Uterus (tissue), 2 donors: ENCODE results near the gene CCNY.

Experiments
- POLR2A ChIP-seq, 2 donors: fragments of 450-650 bp; IDR thresholded peaks; one replicate each; pipeline ENCODE4 v1.6.1; 2016; ENCODE audit warnings: antibody characterized with exemption in 2 of 2, mild to moderate bottlenecking in 1 of 2, moderate library complexity in 1 of 2
- TF ChIP-seq, protein P1 (sequence below), 4 experiments: fragments of 200-600 bp in 2 of 4; fragments of 450-650 bp in 2 of 4; sonication (generic) in 2 of 4; IDR thresholded peaks; one replicate each; pipeline ENCODE4 v1.5.1; 2016 to 2019; ENCODE audit warnings: antibody characterized with exemption in 4 of 4, mild to moderate bottlenecking in 2 of 4, moderate library complexity in 1 of 4

DNA sequence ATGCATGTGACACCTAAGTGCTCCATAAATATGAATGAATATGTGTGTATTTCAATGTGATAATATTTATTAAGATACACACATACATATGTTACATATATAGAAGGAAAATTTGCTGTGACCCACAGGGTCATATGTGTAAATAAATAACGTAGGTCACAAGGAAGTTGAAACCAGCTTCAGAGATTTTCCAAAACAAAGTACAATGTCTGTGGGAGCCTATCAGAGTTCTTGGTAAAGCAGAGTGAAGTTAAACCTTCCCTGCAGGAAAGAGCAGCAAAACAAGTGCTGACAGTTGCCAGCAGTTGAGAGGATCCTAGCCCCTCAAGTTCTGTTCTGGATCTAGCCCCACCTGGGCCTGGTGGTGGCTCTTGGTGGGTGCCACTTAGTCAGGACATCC is 91.2 kb downstream of the CCNY start:
- no peak for TF ChIP-seq POLR2A (IDR thresholded peaks at IDR 0.05)
- TF ChIP-seq, protein P1, sequence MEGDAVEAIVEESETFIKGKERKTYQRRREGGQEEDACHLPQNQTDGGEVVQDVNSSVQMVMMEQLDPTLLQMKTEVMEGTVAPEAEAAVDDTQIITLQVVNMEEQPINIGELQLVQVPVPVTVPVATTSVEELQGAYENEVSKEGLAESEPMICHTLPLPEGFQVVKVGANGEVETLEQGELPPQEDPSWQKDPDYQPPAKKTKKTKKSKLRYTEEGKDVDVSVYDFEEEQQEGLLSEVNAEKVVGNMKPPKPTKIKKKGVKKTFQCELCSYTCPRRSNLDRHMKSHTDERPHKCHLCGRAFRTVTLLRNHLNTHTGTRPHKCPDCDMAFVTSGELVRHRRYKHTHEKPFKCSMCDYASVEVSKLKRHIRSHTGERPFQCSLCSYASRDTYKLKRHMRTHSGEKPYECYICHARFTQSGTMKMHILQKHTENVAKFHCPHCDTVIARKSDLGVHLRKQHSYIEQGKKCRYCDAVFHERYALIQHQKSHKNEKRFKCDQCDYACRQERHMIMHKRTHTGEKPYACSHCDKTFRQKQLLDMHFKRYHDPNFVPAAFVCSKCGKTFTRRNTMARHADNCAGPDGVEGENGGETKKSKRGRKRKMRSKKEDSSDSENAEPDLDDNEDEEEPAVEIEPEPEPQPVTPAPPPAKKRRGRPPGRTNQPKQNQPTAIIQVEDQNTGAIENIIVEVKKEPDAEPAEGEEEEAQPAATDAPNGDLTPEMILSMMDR (IDR thresholded peaks at IDR 0.05), result no peak
